ES-I3 (cell line): ENCODE data around the gene MAP6.

Experiments
- H3K36me3 ChIP-seq: 2 replicates; pipeline ENCODE4 v1.6.1; 2013; ENCODE audit warnings: mild to moderate bottlenecking, low read length, control low read depth, moderate library complexity; ENCODE audit not compliant: insufficient read depth
- H3K4me1 ChIP-seq: 2 replicates; pipeline ENCODE4 v1.6.1; 2013; ENCODE audit warnings: mild to moderate bottlenecking, control low read depth, low read length; ENCODE audit not compliant: insufficient read depth
- H3K9ac ChIP-seq: 2 replicates; pipeline ENCODE4 v1.6.1; 2013; ENCODE audit warnings: low read depth, mild to moderate bottlenecking, low read length, moderate library complexity
- H3K9me3 ChIP-seq: 2 replicates; pipeline ENCODE4 v1.6.1; 2013; ENCODE audit warnings: mild to moderate bottlenecking, low read length, moderate library complexity; ENCODE audit not compliant: control insufficient read depth, insufficient read depth

Gene MAP6

DNA sequence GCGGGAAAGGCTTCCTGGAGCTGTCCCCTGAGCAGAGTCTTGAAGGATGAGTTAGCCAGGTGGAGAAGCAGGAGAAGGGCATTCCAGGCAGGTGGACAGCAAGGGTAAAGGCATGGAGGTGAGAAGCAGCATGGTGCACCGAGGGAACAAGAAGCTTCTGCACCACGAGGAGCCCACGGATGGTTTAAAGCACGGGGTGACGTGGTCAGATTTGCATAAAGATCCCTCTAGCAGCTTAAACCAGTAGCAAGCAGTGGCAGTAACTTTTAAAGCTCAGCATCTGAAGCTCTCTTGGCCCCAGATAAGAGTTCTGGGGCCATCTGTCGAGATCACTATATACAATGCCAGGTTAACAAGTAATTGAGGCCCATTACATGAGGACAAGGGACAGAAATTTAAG is 69.9 kb downstream of the MAP6 start:
- H3K9me3 ChIP-seq, result no peaks in the 10 kb centered on the region
- H3K9ac ChIP-seq, result no peak overlapping the region
- no peaks in the 10 kb centered on the region for H3K36me3 ChIP-seq
- peaks cover 3% of the 10 kb centered on the region; the same call in 1 of the 2 replicates for H3K4me1 ChIP-seq

DNA sequence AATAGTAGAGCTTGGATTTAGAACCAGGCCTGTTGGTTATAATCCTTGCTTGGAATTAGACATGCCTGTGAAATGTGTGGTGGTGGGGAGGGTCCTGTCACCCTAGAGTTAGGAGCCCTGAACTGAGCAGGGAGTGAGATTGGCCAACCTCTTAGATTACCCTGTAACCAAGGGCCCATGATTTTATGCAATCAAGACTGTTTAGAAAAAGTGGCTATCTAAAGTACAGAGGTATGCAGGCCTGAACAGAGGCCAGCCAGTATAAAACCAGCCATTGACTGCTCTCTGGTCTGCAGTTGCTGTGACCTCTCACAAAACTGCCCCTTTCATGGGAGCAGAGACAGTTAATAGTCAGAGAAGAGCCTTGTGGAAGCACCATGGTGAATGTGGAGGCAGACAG is 70.6 kb downstream of the MAP6 start:
- H3K9me3 ChIP-seq, result no peaks in the 10 kb centered on the region
- peaks cover 2% of the 10 kb centered on the region; the same call in 1 of the 2 replicates for H3K4me1 ChIP-seq
- no peaks in the 10 kb centered on the region for H3K36me3 ChIP-seq
- no peak overlapping the region for H3K9ac ChIP-seq

DNA sequence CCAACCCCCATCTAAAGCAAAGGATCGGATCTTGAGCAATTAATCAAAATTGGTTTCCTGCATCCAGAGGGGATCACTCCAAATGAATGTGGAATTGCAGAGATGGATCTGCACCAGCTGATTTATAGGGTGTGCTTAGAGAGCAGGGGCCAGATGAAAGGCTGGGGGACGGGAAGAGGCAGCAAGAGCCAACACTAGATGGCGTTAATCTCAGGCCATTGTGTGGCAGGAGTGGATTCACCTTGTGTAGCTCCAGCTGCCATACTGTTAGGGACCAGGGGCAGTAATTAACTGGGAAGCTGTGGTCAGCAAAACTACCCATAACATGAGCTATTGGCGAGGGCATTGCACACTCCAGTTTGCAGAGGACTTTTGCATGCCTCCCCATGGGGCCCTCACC is 71.2 kb downstream of the MAP6 start:
- Histone ChIP-seq H3K36me3 (no peaks in the 10 kb centered on the region), H3K9ac (no peak overlapping the region), H3K9me3 (no peaks in the 10 kb centered on the region), H3K4me1 (no peaks in the 10 kb centered on the region)

DNA sequence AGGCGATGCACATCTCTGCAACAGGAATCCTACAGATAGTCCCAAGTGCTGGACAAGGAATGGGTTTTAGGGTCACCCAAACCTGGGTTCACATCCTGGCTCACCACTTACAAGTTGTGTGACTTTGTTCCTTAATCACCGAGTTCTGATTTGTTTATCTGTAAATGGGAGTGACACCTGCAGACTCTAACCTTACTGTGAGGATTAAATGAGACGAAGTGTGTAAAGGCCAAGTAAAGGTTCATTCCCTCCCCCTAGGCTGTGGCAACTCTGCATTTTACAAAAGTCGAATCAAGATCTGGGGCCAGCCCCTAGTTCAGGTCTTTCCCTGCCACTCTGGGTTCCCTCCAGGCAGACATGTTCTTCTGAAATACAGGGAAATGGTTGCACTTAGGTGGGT is 71.9 kb downstream of the MAP6 start:
- no peaks in the 10 kb centered on the region for H3K9me3 ChIP-seq
- no peaks in the 10 kb centered on the region for H3K4me1 ChIP-seq
- H3K36me3 ChIP-seq, result no peaks in the 10 kb centered on the region
- H3K9ac ChIP-seq, result no peak overlapping the region

DNA sequence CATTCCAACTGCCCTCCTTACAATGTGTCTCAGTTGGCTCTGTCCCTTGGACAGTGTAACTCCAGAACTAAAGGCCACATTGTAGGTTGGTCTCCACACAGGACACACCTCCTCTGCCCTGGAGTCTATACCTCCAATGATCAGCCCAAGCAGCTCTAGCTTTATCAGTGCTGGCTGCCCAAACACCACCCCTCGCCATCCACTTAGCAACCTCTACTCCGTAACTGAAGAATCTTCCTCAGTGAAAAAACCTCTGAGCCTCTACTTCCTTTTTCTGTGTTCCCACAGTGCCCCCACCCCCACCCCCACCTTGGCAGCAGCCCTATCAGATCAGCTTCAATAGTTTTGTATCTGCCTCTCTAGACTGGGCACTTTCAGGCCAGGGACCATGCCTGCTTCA is 73.4 kb downstream of the MAP6 start:
- Histone ChIP-seq H3K36me3 (no peaks in the 10 kb centered on the region), H3K9me3 (no peaks in the 10 kb centered on the region), H3K9ac (no peak overlapping the region), H3K4me1 (no peaks in the 10 kb centered on the region)

DNA sequence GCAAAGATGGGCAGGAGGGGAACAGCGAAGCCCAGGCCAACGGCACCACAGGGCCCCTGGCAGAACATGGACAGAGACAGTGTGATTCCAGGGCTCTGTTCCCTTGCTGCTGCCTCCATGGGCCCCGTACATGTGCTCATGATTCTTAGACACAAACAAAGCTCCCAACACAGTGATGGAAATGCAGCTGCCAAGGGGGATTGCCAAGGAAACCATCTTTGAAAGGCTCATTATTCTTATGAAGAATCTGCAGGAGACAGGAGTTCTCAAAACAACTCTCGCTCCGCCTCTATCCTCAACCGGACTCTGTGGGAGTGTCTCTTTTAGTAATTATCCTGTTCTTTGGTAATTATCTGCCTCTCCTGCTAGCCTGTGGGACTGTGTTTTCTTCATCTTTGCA is 74.6 kb downstream of the MAP6 start:
- Histone ChIP-seq H3K9me3 (no peaks in the 10 kb centered on the region), H3K4me1 (no peaks in the 10 kb centered on the region), H3K9ac (no peak overlapping the region), H3K36me3 (no peaks in the 10 kb centered on the region)

DNA sequence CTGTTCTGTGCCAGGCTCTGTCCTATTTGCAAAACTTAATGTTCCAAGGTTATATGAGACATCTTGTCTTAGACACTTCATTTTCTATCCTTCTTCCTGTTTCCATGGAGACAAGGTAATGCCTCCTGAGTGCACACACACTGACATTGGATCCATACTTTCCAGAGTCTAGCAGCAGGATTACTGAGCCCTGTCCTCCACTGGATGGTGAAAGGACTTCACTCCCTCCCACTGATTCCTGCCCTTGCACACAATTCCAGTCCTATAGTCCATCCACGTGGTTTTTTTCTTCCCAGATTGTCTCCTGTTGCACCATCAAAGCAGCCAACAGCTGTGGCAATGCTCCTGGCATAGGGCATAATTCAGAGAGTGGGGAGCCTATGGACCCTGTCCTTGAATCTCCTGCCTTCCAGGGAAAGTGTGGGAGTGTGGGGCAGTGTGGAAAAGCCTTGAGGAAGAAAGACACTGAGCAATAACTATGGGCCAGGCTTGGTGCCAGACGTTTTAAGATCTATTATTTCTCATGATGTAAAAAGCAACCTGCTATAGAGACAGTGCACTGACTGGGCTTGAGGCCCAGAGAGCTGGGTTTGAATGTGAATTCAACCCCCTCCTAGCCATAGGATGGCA is 75.4 kb downstream of the MAP6 start:
- no peak overlapping the region for H3K9ac ChIP-seq
- no peaks in the 10 kb centered on the region for H3K9me3 ChIP-seq
- H3K36me3 ChIP-seq, result no peaks in the 10 kb centered on the region
- no peaks in the 10 kb centered on the region for H3K4me1 ChIP-seq

DNA sequence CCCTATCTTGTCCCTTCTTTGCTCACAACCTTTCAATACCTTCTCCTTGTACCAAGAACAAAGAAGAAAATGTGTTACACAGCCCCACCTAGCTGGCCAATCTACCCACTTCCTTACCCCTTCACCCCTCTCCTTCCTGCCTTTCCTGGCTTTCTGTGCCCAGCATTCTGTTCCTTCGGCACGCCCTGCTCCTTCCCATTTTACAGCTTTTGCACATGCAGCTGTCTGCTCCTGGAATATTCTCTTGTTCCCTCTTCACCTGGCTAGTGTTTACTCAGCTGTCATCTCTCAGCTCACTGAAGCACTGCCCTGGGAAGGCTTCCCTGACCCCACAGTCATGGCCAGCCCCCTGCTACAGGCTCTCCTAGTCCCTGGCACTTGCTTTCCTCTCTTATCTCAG is 76.1 kb downstream of the MAP6 start:
- H3K36me3 ChIP-seq, result no peaks in the 10 kb centered on the region
- no peak overlapping the region for H3K9ac ChIP-seq
- H3K9me3 ChIP-seq, result no peaks in the 10 kb centered on the region
- no peaks in the 10 kb centered on the region for H3K4me1 ChIP-seq

DNA sequence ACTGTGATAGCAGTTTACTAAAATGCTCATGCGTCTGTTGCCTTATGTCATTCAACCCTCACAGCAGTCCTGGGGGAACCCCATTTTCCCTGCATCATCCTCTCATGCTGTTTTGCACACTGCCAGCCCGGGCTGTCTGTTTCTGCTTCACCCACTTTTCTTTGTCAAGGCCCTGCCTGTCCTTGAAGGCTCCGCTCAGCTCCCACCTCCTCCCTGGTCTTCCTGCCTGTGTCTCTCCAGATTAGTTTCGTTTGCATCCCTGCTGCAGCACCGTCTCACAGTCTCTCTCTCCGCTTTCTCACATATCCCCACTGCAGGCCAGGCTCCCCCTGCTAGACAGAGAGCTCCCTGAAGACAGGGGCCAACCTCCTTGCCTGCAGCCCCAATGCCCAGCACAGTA is 76.9 kb downstream of the MAP6 start:
- no peaks in the 10 kb centered on the region for H3K4me1 ChIP-seq
- no peaks in the 10 kb centered on the region for H3K36me3 ChIP-seq
- no peaks in the 10 kb centered on the region for H3K9me3 ChIP-seq
- H3K9ac ChIP-seq, result no peak overlapping the region

DNA sequence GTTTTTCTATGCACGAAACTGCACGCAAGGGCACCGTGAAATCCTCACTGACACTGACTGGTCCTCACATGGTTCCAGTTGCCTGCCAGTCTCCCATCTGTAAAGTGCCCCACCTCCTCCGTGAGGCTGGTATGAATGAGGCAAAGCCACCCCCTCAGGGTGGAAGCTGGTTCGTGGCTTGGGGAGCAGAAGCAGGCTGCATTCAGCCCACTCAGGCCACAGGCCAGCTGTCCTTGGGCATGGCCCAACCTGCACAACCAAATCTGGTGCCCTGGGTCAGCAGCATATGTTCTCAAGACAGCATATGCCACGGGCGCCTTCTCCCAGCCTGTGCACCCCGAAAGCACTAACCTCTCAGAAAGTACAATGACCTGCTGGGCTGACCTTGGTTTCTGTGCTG is 77.5 kb downstream of the MAP6 start:
- Histone ChIP-seq H3K9ac (no peak overlapping the region), H3K4me1 (no peaks in the 10 kb centered on the region), H3K9me3 (no peaks in the 10 kb centered on the region), H3K36me3 (no peaks in the 10 kb centered on the region)

DNA sequence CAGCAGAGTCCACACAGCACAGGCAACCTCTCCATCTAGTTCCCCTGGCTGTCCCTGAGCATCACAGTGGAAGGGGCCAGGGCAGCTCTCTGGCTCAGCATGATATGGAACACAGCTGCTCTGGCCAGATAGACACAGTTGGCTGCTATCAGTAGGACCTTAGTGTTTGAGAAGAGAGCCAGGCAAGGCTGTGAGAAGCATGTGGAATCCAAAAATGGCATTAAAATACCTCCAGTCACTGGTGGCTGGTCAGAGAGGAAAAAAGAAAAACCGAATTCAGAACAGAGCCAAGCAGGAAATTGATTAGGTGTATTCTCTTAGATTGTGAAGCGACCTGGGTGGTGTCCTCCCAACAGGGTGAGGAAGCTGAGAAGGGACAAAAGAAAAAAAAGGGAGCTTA is 78.9 kb downstream of the MAP6 start:
- Histone ChIP-seq H3K36me3 (no peaks in the 10 kb centered on the region), H3K9me3 (no peaks in the 10 kb centered on the region), H3K9ac (no peak overlapping the region), H3K4me1 (no peaks in the 10 kb centered on the region)

DNA sequence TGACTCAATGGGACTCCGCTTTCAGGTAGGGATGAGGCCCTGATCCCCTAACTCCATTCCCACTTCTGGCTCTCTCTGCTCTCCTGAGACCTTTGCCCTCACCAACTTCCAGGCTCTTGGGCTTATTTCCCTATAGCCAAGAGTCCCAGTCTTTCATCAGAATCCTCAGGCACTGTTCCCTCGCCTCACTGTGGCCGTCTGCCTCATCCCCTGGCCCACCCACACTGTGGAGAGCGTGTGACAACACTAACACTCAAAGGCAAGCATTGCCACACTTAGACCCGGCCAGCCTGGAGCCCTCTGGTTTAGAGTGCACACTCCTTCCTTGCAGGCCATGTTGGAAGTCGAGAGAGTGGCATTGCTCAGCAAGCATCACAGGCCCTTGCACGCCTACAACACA is 79.8 kb downstream of the MAP6 start:
- Histone ChIP-seq H3K4me1 (no peaks in the 10 kb centered on the region; the same call in 1 of the 2 replicates), H3K36me3 (no peaks in the 10 kb centered on the region), H3K9ac (no peak overlapping the region), H3K9me3 (no peaks in the 10 kb centered on the region)

DNA sequence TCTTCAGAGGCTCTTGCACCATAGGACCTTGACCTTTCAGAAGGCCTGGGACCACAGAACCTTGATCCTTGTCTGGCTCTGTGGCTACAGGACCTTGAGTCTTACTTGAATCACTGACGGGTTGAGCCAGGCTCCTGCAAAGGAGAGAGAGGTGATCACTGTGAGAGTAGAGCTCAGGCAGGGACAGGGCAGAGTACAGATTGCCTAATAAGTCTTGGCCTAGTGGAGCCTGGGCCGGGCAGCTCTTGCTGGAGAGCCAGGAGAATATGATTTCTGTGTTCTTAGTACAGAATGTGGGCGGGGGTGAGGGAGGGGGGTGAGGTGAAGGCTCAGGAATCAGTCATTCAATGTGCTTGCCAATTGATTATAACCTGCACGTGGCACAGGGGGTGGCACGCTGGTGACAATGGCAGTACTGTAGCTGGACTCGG is 80.8 kb downstream of the MAP6 start:
- H3K9ac ChIP-seq, result no peak overlapping the region
- H3K4me1 ChIP-seq, result no peaks in the 10 kb centered on the region; the same call in 1 of the 2 replicates
- no peaks in the 10 kb centered on the region for H3K9me3 ChIP-seq
- H3K36me3 ChIP-seq, result no peaks in the 10 kb centered on the region

DNA sequence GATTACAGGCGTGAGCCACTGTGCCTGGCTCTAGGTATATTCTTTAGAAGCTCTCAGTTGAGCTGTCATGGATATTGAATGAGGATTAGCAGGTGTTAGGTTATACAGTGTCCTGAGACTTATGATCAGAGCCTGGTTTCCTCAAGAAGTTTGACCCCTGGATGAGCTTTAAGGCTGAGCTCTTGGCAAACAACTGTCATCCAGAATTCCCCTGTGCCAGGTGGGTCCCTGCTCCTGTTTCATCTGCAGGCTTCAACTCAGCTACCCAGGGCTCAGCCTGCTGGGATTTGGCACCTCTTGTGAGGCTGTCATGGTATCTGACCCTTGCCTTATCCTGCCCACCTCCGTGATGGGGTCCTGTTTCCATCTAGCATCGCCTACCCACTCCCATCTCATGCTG is 82.4 kb downstream of the MAP6 start:
- Histone ChIP-seq H3K36me3 (no peaks in the 10 kb centered on the region), H3K9ac (no peak overlapping the region), H3K4me1 (peaks cover 4% of the 10 kb centered on the region; the same call in 1 of the 2 replicates), H3K9me3 (no peaks in the 10 kb centered on the region)

DNA sequence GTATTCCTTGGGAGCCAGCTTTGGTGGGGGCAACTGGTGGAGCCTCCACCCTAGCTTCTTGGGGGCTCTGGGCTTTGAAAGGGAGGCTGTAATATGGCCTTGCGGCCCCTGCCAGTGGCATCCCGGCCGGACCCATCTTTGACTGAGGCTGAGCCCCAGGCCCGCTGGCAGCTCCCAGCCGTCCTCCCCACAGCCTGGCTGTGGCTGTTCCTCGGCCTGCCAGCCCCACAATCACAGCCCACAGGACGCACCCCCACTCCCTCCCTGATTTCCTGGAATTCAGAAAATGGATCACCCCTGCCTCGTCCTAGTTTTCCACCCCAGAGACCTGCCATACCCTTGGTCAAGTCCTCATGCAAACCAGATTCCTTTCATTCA is 83.6 kb downstream of the MAP6 start:
- no peak overlapping the region for H3K9ac ChIP-seq
- H3K9me3 ChIP-seq, result no peaks in the 10 kb centered on the region
- no peaks in the 10 kb centered on the region for H3K36me3 ChIP-seq
- peaks cover 4% of the 10 kb centered on the region; the same call in 1 of the 2 replicates for H3K4me1 ChIP-seq
